ENCODE results near the gene FAM98A.

Gene FAM98A

GRCh38 chr2:33599175-33599942 lies at the start of gene FAM98A:
Gene FAM98A, minus strand, starts transcription at chr2:33599299. Its CDS starts 78 bp downstream, at chr2:33599221.
- ChIA-PET POLR2A (interaction anchor here (0.6 to 1.6 kb wide), 5 partner anchors 20 to 1318 kb away, joined by 3 to 6 read pairs (median 4); partner anchors contain the start of gene RASGRP3), CTCF (interaction anchor here (1.1 to 5.1 kb wide), 8 partner anchors 9 to 123 kb away, joined by 3 to 41 read pairs (median 6); partner anchors contain the start of gene RASGRP3)
- DNase-seq (ENCODE audit: extremely low spot score) = peak; percentile 97
- no peak for TF ChIP-seq CTCF (IDR thresholded peaks at IDR 0.05; ENCODE audit: control extremely low read depth, extremely low read depth, low read depth, missing control alignments)

- ChIA-PET CTCF (no interaction called here), POLR2A (no interaction called here)
- DNase-seq (ENCODE audit: extremely low spot score) = no peak
- TF ChIP-seq CTCF (IDR thresholded peaks at IDR 0.05; ENCODE audit: control extremely low read depth, extremely low read depth, low read depth, missing control alignments) = no peak
Measured at GRCh38 chr2:33645861-33646260, 46.8 kb upstream of the FAM98A start.

GRCh38 chr2:33644215-33644614 lies 45.1 kb upstream of the FAM98A start:
- POLR2A ChIA-PET = no interaction called here
- no peak for TF ChIP-seq CTCF (IDR thresholded peaks at IDR 0.05; ENCODE audit: control extremely low read depth, extremely low read depth, low read depth, missing control alignments)

GRCh38 chr2:33636001-33636400 lies 36.9 kb upstream of the FAM98A start:
- no peak for DNase-seq (ENCODE audit: extremely low spot score)
- POLR2A ChIA-PET = no interaction called here
- CTCF ChIA-PET = interaction anchor here (1.5 to 1.6 kb wide), 2 partner anchors 9 to 39 kb away, joined by 3 to 7 read pairs; no protein-coding TSS in a partner anchor
- TF ChIP-seq CTCF (IDR thresholded peaks at IDR 0.05; ENCODE audit: control extremely low read depth, extremely low read depth, low read depth, missing control alignments) = no peak

More at GRCh38 chr2:33644215-33644614, 45.1 kb upstream of the FAM98A start:
- DNase-seq (ENCODE audit: extremely low spot score) = no peak
- CTCF ChIA-PET = no interaction called here

- ChIA-PET POLR2A (no interaction called here), CTCF (no interaction called here)
- no peak for DNase-seq (ENCODE audit: extremely low spot score)
- TF ChIP-seq CTCF (IDR thresholded peaks at IDR 0.05; ENCODE audit: control extremely low read depth, extremely low read depth, low read depth, missing control alignments) = no peak
Measured at GRCh38 chr2:33634261-33634910, 35.3 kb upstream of the FAM98A start.

- no peak for DNase-seq (ENCODE audit: extremely low spot score)
- POLR2A ChIA-PET = no interaction called here
- no peak for TF ChIP-seq CTCF (IDR thresholded peaks at IDR 0.05; ENCODE audit: control extremely low read depth, extremely low read depth, low read depth, missing control alignments)
- CTCF ChIA-PET = interaction anchor here (1.5 kb wide), 1 partner anchor 13 kb away, joined by 4 read pairs; no protein-coding TSS in a partner anchor
Measured at GRCh38 chr2:33633315-33633714, 34.2 kb upstream of the FAM98A start.
